GM23338 (cell line): ENCODE data around the gene ZNF804B. TPM values are rescaled to one million over a fixed set of nuclear protein-coding genes. Genes with fewer than 3 reads are reported as not detected.

Source experiments
- ATAC-seq: fragments of 200-7000 bp; cut with Tn5 transposase; 3 replicates; pipeline ENCODE4 v1.9.1; 2020
- DNase-seq: peaks from one replicate; pipeline ENCODE4 v3.0.0-alpha.2; 2015; ENCODE audit warnings: low spot score
- H2AFZ ChIP-seq: fragments of 200-600 bp; sonication (generic); 2 replicates; pipeline ENCODE4 v1.8.0; 2016; ENCODE audit warnings: antibody characterized with exemption, mild to moderate bottlenecking, moderate library complexity
- H3F3A ChIP-seq: fragments of 200-600 bp; sonication (generic); replicated peaks from 2 replicates; pipeline ENCODE4 v1.8.0; 2017; ENCODE audit warnings: antibody characterized with exemption, mixed run types, low read depth
- H3K27ac ChIP-seq: fragments of 200-600 bp; sonication (generic); 2 replicates; pipeline ENCODE4 v1.6.1; 2016; ENCODE audit warnings: low read depth
- H3K27me3 ChIP-seq: fragments of 200-600 bp; sonication (generic); 2 replicates; pipeline ENCODE4 v1.8.0; 2016; ENCODE audit warnings: mild to moderate bottlenecking, mixed run types, moderate library complexity; ENCODE audit not compliant: insufficient read depth
- H3K36me3 ChIP-seq: fragments of 200-600 bp; sonication (generic); 2 replicates; pipeline ENCODE4 v1.8.0; 2016; ENCODE audit warnings: mild to moderate bottlenecking; ENCODE audit not compliant: insufficient read depth
- H3K4me1 ChIP-seq: fragments of 200-600 bp; sonication (generic); 2 replicates; pipeline ENCODE4 v1.8.0; 2016; ENCODE audit warnings: mild to moderate bottlenecking, moderate library complexity; ENCODE audit not compliant: insufficient read depth
- H3K4me2 ChIP-seq: fragments of 200-600 bp; sonication (generic); 2 replicates; pipeline ENCODE4 v1.7.1; 2017; ENCODE audit warnings: mixed run types
- H3K4me3 ChIP-seq: fragments of 200-600 bp; sonication (generic); 2 replicates; pipeline ENCODE4 v1.6.1; 2016; ENCODE audit warnings: mixed run types
- H3K79me2 ChIP-seq: fragments of 200-600 bp; sonication (generic); replicated peaks from 2 replicates; pipeline ENCODE4 v1.8.0; 2017; ENCODE audit warnings: mild to moderate bottlenecking; ENCODE audit not compliant: insufficient read depth
- H3K9me2 ChIP-seq: fragments of 200-600 bp; sonication (generic); 2 replicates; pipeline ENCODE4 v1.8.0; 2017; ENCODE audit not compliant: insufficient read depth
- H4K20me1 ChIP-seq: fragments of 200-600 bp; sonication (generic); replicated peaks from 2 replicates; pipeline ENCODE4 v1.8.0; 2017; ENCODE audit warnings: mild to moderate bottlenecking; ENCODE audit not compliant: insufficient read depth
- H3K27ac Mint-ChIP-seq: 2 replicates; pipeline ENCODE4 v1.8.0; 2020; ENCODE audit warnings: inconsistent platforms, mild to moderate bottlenecking, moderate library complexity, mixed read lengths
- H3K27me3 Mint-ChIP-seq: 3 replicates; pipeline ENCODE4 v1.8.0; 2022; ENCODE audit warnings: low read depth, mild to moderate bottlenecking, moderate library complexity, mixed read lengths, inconsistent platforms; ENCODE audit not compliant: insufficient read depth, poor library complexity
- H3K36me3 Mint-ChIP-seq: 3 replicates; pipeline ENCODE4 v1.8.0; 2021; ENCODE audit warnings: low read depth, mild to moderate bottlenecking, inconsistent platforms, moderate library complexity, mixed read lengths
- H3K4me1 Mint-ChIP-seq: 3 replicates; pipeline ENCODE4 v1.8.0; 2020; ENCODE audit warnings: mild to moderate bottlenecking, inconsistent platforms, mixed read lengths
- H3K4me3 Mint-ChIP-seq: 3 replicates; pipeline ENCODE4 v1.8.0; 2021; ENCODE audit warnings: moderate library complexity, mild to moderate bottlenecking, inconsistent platforms, mixed read lengths
- H3K9me3 Mint-ChIP-seq: 3 replicates; pipeline ENCODE4 v1.8.0; 2020; ENCODE audit warnings: moderate library complexity, mild to moderate bottlenecking, inconsistent platforms, mixed read lengths
- CREB1 ChIP-seq: fragments of 250-450 bp; sonication (Bioruptor Pico); IDR thresholded peaks from 2 replicates; pipeline ENCODE4 v1.5.0; 2020; ENCODE audit warnings: low read depth, mild to moderate bottlenecking, moderate library complexity
- EZH2phosphoT487 ChIP-seq: fragments of 200-600 bp; sonication (generic); IDR thresholded peaks from one replicate; pipeline ENCODE4 v1.8.1; 2018; ENCODE audit warnings: antibody characterized with exemption; ENCODE audit not compliant: unreplicated experiment
- JUNB ChIP-seq: IDR thresholded peaks from one replicate; pipeline ENCODE4 v1.6.1; 2016; ENCODE audit warnings: antibody characterized with exemption; ENCODE audit not compliant: unreplicated experiment
- POLR2AphosphoS5 ChIP-seq: IDR thresholded peaks from 2 replicates; pipeline ENCODE4 v1.6.1; 2016; ENCODE audit warnings: antibody characterized with exemption, low read depth
- STAT1 ChIP-seq: IDR thresholded peaks from one replicate; pipeline ENCODE4 v1.6.1; 2016; ENCODE audit warnings: antibody characterized with exemption; ENCODE audit not compliant: unreplicated experiment
- ZNF114 ChIP-seq: fragments of 250-450 bp; sonication (Bioruptor Pico); IDR thresholded peaks from 2 replicates; pipeline ENCODE4 v1.5.0; 2020; ENCODE audit warnings: mild to moderate bottlenecking, moderate library complexity
- ZNF331 ChIP-seq: fragments of 250-450 bp; sonication (Bioruptor Pico); IDR thresholded peaks from 2 replicates; pipeline ENCODE4 v1.5.0; 2020; ENCODE audit warnings: low read depth, mild to moderate bottlenecking, moderate library complexity
- polyA plus RNA-seq: library from polyadenylated mRNA; unstranded; fragments of >200 nt; fragmentation: Nextera tagmentation; extraction: Ambion mirVana; gene quantifications from 2 replicates; pipeline ENCODE4 v1.2.1, GENCODE V29; 2016
- total RNA-seq: library from RNA; depleted of rRNA; stranded (reverse); fragments of >200 nt; shearing (Covaris generic); gene quantifications from 2 replicates; pipeline ENCODE4 v1.2.3, GENCODE V29; 2014
- TF ChIP-seq, protein P1 (sequence below): IDR thresholded peaks from one replicate; pipeline ENCODE4 v1.6.1; 2018; ENCODE audit warnings: antibody characterized with exemption; ENCODE audit not compliant: unreplicated experiment
- TF ChIP-seq, protein P2 (sequence below), 2 experiments: fragments of 200-600 bp in 1 of 2; sonication (generic) in 1 of 2; conservative IDR thresholded peaks; 2 replicates each; pipeline versions ENCODE4 v1.5.1 to v1.6.1; 2016 to 2017; ENCODE audit warnings: antibody characterized with exemption in 2 of 2, low read depth in 2 of 2, mild to moderate bottlenecking in 2 of 2, moderate library complexity in 1 of 2

Gene ZNF804B
- total and polyA plus RNA-seq, 2 experiments from 2014 or later, result not detected

DNA sequence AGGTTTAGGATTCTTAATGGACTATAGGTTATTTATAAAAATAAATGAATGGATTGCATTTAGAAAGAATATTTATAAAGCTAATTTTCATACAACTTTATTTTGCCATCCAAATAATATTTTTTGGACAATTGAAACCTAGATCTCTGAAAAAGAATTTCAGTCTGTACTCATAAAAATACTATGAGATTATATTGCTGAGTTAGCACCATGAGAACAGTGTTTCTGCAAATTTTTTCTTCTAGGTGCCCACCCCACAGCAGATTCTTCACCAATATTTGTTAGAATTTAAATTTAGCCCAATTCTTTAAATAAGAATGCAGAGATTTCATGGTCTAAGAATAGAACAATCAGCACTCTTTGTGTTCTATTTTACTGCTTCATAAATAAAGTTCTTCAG lies 121.6 kb downstream of the ZNF804B start:
- Histone ChIP-seq H3K4me1 (peaks cover 7% of the 10 kb centered on the region; the same call in 1 of the 2 replicates), H3K27me3 (no peaks in the 10 kb centered on the region), H4K20me1 (no peaks in the 10 kb centered on the region), H3K4me2 (no peak overlapping the region), H3F3A (no peaks in the 10 kb centered on the region), H3K36me3 (no peaks in the 10 kb centered on the region), H3K79me2 (no peaks in the 10 kb centered on the region), H3K4me3 (no peak overlapping the region), H3K27ac (no peak overlapping the region), H3K9me2 (no peaks in the 10 kb centered on the region), H2AFZ (no peak overlapping the region)
- Mint-ChIP-seq H3K4me1 (no peaks in the 10 kb centered on the region; the same call in 2 of the 3 replicates), H3K9me3 (no peaks in the 10 kb centered on the region), H3K27me3 (no peaks in the 10 kb centered on the region), H3K27ac (no peak overlapping the region), H3K36me3 (no peaks in the 10 kb centered on the region), H3K4me3 (no peak overlapping the region)
- TF ChIP-seq ZNF114 (CRISPR knock-in tag) (no peak), STAT1 (no peak), CREB1 (CRISPR knock-in tag) (no peak), EZH2phosphoT487 (no peak), POLR2AphosphoS5 (no peak), ZNF331 (no peak)
- TF ChIP-seq, protein P1, sequence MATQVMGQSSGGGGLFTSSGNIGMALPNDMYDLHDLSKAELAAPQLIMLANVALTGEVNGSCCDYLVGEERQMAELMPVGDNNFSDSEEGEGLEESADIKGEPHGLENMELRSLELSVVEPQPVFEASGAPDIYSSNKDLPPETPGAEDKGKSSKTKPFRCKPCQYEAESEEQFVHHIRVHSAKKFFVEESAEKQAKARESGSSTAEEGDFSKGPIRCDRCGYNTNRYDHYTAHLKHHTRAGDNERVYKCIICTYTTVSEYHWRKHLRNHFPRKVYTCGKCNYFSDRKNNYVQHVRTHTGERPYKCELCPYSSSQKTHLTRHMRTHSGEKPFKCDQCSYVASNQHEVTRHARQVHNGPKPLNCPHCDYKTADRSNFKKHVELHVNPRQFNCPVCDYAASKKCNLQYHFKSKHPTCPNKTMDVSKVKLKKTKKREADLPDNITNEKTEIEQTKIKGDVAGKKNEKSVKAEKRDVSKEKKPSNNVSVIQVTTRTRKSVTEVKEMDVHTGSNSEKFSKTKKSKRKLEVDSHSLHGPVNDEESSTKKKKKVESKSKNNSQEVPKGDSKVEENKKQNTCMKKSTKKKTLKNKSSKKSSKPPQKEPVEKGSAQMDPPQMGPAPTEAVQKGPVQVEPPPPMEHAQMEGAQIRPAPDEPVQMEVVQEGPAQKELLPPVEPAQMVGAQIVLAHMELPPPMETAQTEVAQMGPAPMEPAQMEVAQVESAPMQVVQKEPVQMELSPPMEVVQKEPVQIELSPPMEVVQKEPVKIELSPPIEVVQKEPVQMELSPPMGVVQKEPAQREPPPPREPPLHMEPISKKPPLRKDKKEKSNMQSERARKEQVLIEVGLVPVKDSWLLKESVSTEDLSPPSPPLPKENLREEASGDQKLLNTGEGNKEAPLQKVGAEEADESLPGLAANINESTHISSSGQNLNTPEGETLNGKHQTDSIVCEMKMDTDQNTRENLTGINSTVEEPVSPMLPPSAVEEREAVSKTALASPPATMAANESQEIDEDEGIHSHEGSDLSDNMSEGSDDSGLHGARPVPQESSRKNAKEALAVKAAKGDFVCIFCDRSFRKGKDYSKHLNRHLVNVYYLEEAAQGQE, result no peak
- TF ChIP-seq, protein P2, sequence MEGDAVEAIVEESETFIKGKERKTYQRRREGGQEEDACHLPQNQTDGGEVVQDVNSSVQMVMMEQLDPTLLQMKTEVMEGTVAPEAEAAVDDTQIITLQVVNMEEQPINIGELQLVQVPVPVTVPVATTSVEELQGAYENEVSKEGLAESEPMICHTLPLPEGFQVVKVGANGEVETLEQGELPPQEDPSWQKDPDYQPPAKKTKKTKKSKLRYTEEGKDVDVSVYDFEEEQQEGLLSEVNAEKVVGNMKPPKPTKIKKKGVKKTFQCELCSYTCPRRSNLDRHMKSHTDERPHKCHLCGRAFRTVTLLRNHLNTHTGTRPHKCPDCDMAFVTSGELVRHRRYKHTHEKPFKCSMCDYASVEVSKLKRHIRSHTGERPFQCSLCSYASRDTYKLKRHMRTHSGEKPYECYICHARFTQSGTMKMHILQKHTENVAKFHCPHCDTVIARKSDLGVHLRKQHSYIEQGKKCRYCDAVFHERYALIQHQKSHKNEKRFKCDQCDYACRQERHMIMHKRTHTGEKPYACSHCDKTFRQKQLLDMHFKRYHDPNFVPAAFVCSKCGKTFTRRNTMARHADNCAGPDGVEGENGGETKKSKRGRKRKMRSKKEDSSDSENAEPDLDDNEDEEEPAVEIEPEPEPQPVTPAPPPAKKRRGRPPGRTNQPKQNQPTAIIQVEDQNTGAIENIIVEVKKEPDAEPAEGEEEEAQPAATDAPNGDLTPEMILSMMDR (conservative IDR thresholded peaks at IDR 0.05; ENCODE audit: low read depth in 2 of 2), result no peak
- ATAC-seq, result no peak
- DNase-seq, result no peak

DNA sequence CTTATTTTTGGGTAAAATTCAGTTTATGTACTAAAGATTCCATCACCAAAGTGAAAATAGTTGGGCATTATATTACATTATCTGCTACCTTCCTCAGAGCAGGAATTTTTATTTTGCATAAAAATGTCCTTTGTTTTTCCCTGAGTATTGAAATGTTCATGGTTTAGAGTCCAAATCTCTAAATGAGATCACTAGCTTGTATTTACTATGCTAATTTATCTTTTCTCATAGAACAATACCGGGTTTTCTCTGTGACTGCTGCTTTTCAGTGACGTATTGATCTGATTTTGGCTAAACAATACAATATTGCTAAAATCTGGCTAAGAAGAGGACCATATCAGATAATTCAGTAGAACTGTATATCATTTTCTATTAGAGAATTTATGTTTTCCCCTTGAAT lies 125.6 kb downstream of the ZNF804B start:
- Histone ChIP-seq H3K36me3 (no peaks in the 10 kb centered on the region), H3K4me2 (no peak overlapping the region), H4K20me1 (no peaks in the 10 kb centered on the region), H3K27me3 (no peaks in the 10 kb centered on the region), H2AFZ (no peak overlapping the region), H3K27ac (no peak overlapping the region), H3F3A (no peaks in the 10 kb centered on the region), H3K4me1 (peaks cover 7% of the 10 kb centered on the region; the same call in 1 of the 2 replicates), H3K4me3 (no peak overlapping the region), H3K79me2 (no peaks in the 10 kb centered on the region), H3K9me2 (no peaks in the 10 kb centered on the region)
- Mint-ChIP-seq H3K36me3 (no peaks in the 10 kb centered on the region), H3K4me3 (no peak overlapping the region), H3K4me1 (no peaks in the 10 kb centered on the region; the same call in 2 of the 3 replicates), H3K27me3 (no peaks in the 10 kb centered on the region), H3K9me3 (no peaks in the 10 kb centered on the region), H3K27ac (0 out of 2 replicates have a peak overlapping the region, but pooled peaks have one; percentile 10)
- ATAC-seq, result no peak
- DNase-seq, result no peak
- no peak for TF ChIP-seq CREB1 (CRISPR knock-in tag)
- TF ChIP-seq POLR2AphosphoS5, result no peak
- TF ChIP-seq, protein P1, result no peak
- TF ChIP-seq ZNF114 (CRISPR knock-in tag), result no peak
- TF ChIP-seq EZH2phosphoT487, result no peak
- TF ChIP-seq STAT1, result no peak
- TF ChIP-seq, protein P2 (conservative IDR thresholded peaks at IDR 0.05; ENCODE audit: low read depth in 2 of 2), result no peak
- no peak for TF ChIP-seq JUNB
